Gastrocnemius medialis (tissue), 4 donors: ENCODE measurements around the gene MON1B. TPM values are rescaled to one million over a fixed set of nuclear protein-coding genes. Genes with fewer than 3 reads are reported as not detected.
A peak's percentile ranks its signal among the peaks of the same experiment; 100 is the strongest.
"Not testable (repeated sequence)": the region's sequence is repeated elsewhere in the genome, so short reads cannot be mapped to it uniquely, and the experiment has no call there.

Source experiments
- ATAC-seq, 2 donors: fragments of 150-250 bp; one replicate each; pipeline ENCODE4 v1.9.1; 2016
- DNase-seq, 2 donors: peaks; one replicate each; pipeline ENCODE4 v3.0.0-alpha.2; 2019
- H3K27ac ChIP-seq, 4 donors: fragments of 200-600 bp; sonication (generic); 1 replicate in 1 of 4; 2 replicates in 3 of 4; pipeline ENCODE4 v1.5.1; 2016 to 2018; ENCODE audit warnings: mild to moderate bottlenecking in 2 of 4, moderate library complexity in 1 of 4
- H3K27me3 ChIP-seq, 3 donors: fragments of 200-600 bp; sonication (generic) in 2 of 3; 1 replicate in 1 of 3; 2 replicates in 2 of 3; pipeline versions ENCODE4 v1.5.1 to v1.6.0; 2016 to 2019; ENCODE audit warnings: mild to moderate bottlenecking in 1 of 3, moderate library complexity in 1 of 3
- H3K36me3 ChIP-seq, 2 donors: fragments of 200-600 bp; sonication (generic) in 1 of 2; one replicate each; pipeline ENCODE4 v1.5.1; 2017 to 2018
- H3K4me1 ChIP-seq, 2 donors: fragments of 200-600 bp; sonication (generic) in 1 of 2; one replicate each; pipeline ENCODE4 v1.5.1; 2016 to 2017; ENCODE audit warnings: mild to moderate bottlenecking in 2 of 2
- H3K4me3 ChIP-seq, 4 donors: fragments of 200-600 bp; sonication (generic) in 3 of 4; 1 replicate in 1 of 4; 2 replicates in 3 of 4; pipeline ENCODE4 v1.5.1; 2016 to 2019; ENCODE audit warnings: mild to moderate bottlenecking in 2 of 4
- H3K9me3 ChIP-seq, 3 donors: fragments of 200-600 bp; sonication (generic) in 2 of 3; 1 replicate in 1 of 3; 2 replicates in 2 of 3; pipeline ENCODE4 v1.5.1; 2016 to 2019
- CTCF ChIP-seq, 5 experiments: fragments of 450-650 bp in 3 of 5; fragments of 200-600 bp in 2 of 5; sonication (generic) in 2 of 5; IDR thresholded peaks in 4 of 5; conservative IDR thresholded peaks in 1 of 5; 1 replicate in 4 of 5; 2 replicates in 1 of 5; pipeline ENCODE4 v1.5.1; 2016 to 2019; ENCODE audit warnings: antibody characterized with exemption in 5 of 5, mild to moderate bottlenecking in 3 of 5, moderate library complexity in 3 of 5
- POLR2A ChIP-seq, 2 donors: fragments of 450-650 bp; IDR thresholded peaks; one replicate each; pipeline ENCODE4 v1.6.1; 2017; ENCODE audit warnings: antibody characterized with exemption in 2 of 2, mild to moderate bottlenecking in 2 of 2, moderate library complexity in 2 of 2
- in situ Hi-C, 4 donors: fragments of 200-750 bp; cut with MboI; loops; one replicate each; pipeline versions ENCODE4 v1.15.0 to v1.8.0; 2017; ENCODE audit warnings: low sequenced_read_pairs in 4 of 4
- intact Hi-C: fragments of 100-400 bp; cut with DNase I; formaldehyde crosslinking; loops from one replicate; pipeline ENCODE4 v1.15.1; 2023; ENCODE audit warnings: low total_unique reads
- total RNA-seq, 4 donors: library from RNA; depleted of rRNA; stranded (reverse); fragments of >200 nt; gene quantifications; one replicate each; pipeline versions ENCODE4 v1.1.0 to v1.2.3, GENCODE V29; 2016

MON1B gene
- total RNA-seq, 4 donors from 2014 or later = 6.6 to 14.6 (median 10.6) TPM

GRCh38 chr16:77183137-77183536 lies 7.9 kb upstream of the MON1B start:
- Histone ChIP-seq H3K27ac (no peak overlapping the region), H3K27me3 (no peaks in the 10 kb centered on the region), H3K4me3 (no peak overlapping the region), H3K4me1 (no peaks in the 10 kb centered on the region), H3K9me3 (no peaks in the 10 kb centered on the region), H3K36me3 (no peaks in the 10 kb centered on the region)
- no peak for ATAC-seq
- DNase-seq = no peak
- TF ChIP-seq CTCF (IDR thresholded peaks at IDR 0.05 in 4 of 5, conservative IDR thresholded peaks at IDR 0.05 in 1 of 5) (no peak), POLR2A (IDR thresholded peaks at IDR 0.05) (no peak)
- intact Hi-C loops (no loop called here), in situ Hi-C loops (loop anchor here in 1 of 4 donors (25.0 kb wide), 2 partner anchors 1571 to 1721 kb away; partner anchors contain the start of genes ADAT1 and TMEM170A)

GRCh38 chr16:77186298-77186697 lies 4.7 kb upstream of the MON1B start:
- in situ Hi-C loops = loop anchor here in 1 of 4 donors (25.0 kb wide), 2 partner anchors 1574 to 1724 kb away; partner anchors contain the start of genes ADAT1 and TMEM170A
- ATAC-seq, H3K27me3 ChIP-seq, DNase-seq, H3K4me1 ChIP-seq, H3K4me3 ChIP-seq, intact Hi-C loops, H3K9me3 ChIP-seq, H3K27ac ChIP-seq, H3K36me3 ChIP-seq: not testable (repeated sequence)

GRCh38 chr16:77190190-77190477 lies 856 bp upstream of the MON1B start:
- H3K27ac ChIP-seq = peak overlapping the region; percentile 93 to 96 (median 95)
- H3K27me3 ChIP-seq = no peaks in the 10 kb centered on the region
- in situ Hi-C loops = loop anchor here in 1 of 4 donors (25.0 kb wide), 2 partner anchors 1578 to 1728 kb away; partner anchors contain the start of genes ADAT1 and TMEM170A
- intact Hi-C loops = loop anchor here (5.0 kb wide), 2 partner anchors 532 to 1543 kb away; partner anchors contain the start of genes KARS1, NUDT7 and TERF2IP
- H3K4me3 ChIP-seq = peak overlapping the region; percentile 80 to 93 (median 90)
- DNase-seq (no peak), ATAC-seq (no peak)
- H3K9me3 ChIP-seq = no peaks in the 10 kb centered on the region
- TF ChIP-seq CTCF (IDR thresholded peaks at IDR 0.05 in 4 of 5, conservative IDR thresholded peaks at IDR 0.05 in 1 of 5) = no peak
- no peak for TF ChIP-seq POLR2A (IDR thresholded peaks at IDR 0.05)
- peaks cover 12 to 15% of the 10 kb centered on the region in 2 donors for H3K4me1 ChIP-seq
- peaks cover 0 to 23% of the 10 kb centered on the region in 2 donors for H3K36me3 ChIP-seq

GRCh38 chr16:77191259-77191969 lies 424 bp downstream of the MON1B start:
- Histone ChIP-seq H3K36me3 (peaks cover 0 to 36% of the 10 kb centered on the region in 2 donors), H3K27me3 (no peaks in the 10 kb centered on the region), H3K9me3 (no peaks in the 10 kb centered on the region), H3K4me1 (peaks cover 12 to 15% of the 10 kb centered on the region in 2 donors), H3K27ac (peak overlapping the region; percentile 93 to 96 (median 95)), H3K4me3 (peak overlapping the region; percentile 74 to 93 (median 90))
- ATAC-seq (peak; percentile 1 to 3), DNase-seq (no peak)
- intact Hi-C loops (loop anchor here (1.0 to 5.0 kb wide), 3 partner anchors 531 to 1544 kb away; partner anchors contain the start of genes KARS1, NUDT7, TERF2IP and WWOX), in situ Hi-C loops (loop anchor here in 1 of 4 donors (25.0 kb wide), 2 partner anchors 1579 to 1729 kb away; partner anchors contain the start of genes ADAT1 and TMEM170A)
- TF ChIP-seq POLR2A (IDR thresholded peaks at IDR 0.05) = no peak
- no peak for TF ChIP-seq CTCF (IDR thresholded peaks at IDR 0.05 in 4 of 5, conservative IDR thresholded peaks at IDR 0.05 in 1 of 5)

GRCh38 chr16:77193377-77193776 lies 2.4 kb downstream of the MON1B start:
- Histone ChIP-seq H3K27me3 (no peaks in the 10 kb centered on the region), H3K4me3 (no peak overlapping the region), H3K4me1 (peaks cover 12 to 15% of the 10 kb centered on the region in 2 donors), H3K9me3 (no peaks in the 10 kb centered on the region), H3K36me3 (peaks cover 0 to 54% of the 10 kb centered on the region in 2 donors), H3K27ac (no peak overlapping the region)
- ATAC-seq (no peak), DNase-seq (no peak)
- no peak for TF ChIP-seq CTCF (IDR thresholded peaks at IDR 0.05 in 4 of 5, conservative IDR thresholded peaks at IDR 0.05 in 1 of 5)
- TF ChIP-seq POLR2A (IDR thresholded peaks at IDR 0.05) = no peak
- intact Hi-C loops = loop anchor here (2.0 to 5.0 kb wide), 3 partner anchors 17 to 1546 kb away; partner anchors contain the start of genes KARS1, NUDT7 and TERF2IP
- in situ Hi-C loops = loop anchor here in 1 of 4 donors (25.0 kb wide), 2 partner anchors 1581 to 1731 kb away; partner anchors contain the start of genes ADAT1 and TMEM170A
